Measurements from ENCODE around the gene GSG1L.

GSG1L gene

GRCh38 chr16:28098959-28099945 is 35.7 kb upstream of the GSG1L start:
- H3K27ac Mint-ChIP-seq = peak overlapping the region; percentile 79
- H3K4me3 Mint-ChIP-seq = no peak overlapping the region
- no peaks in the 10 kb centered on the region for H3K4me1 Mint-ChIP-seq (ENCODE audit: low read depth)
- H3K36me3 Mint-ChIP-seq (ENCODE audit: low read depth) = peaks cover 88% of the 10 kb centered on the region
- no peaks in the 10 kb centered on the region for H3K27me3 Mint-ChIP-seq
- DNase-seq = no peak
- no peaks in the 10 kb centered on the region for H3K9me3 Mint-ChIP-seq

- DNase-seq = no peak
Measured at GRCh38 chr16:28098171-28098958, 34.9 kb upstream of the GSG1L start.

GRCh38 chr16:28096983-28097899 is 33.7 kb upstream of the GSG1L start:
- Mint-ChIP-seq H3K27me3 (no peaks in the 10 kb centered on the region), H3K9me3 (no peaks in the 10 kb centered on the region), H3K4me3 (no peak overlapping the region), H3K36me3 (ENCODE audit: low read depth) (peaks cover 81% of the 10 kb centered on the region), H3K27ac (peak overlapping the region; percentile 26), H3K4me1 (ENCODE audit: low read depth) (no peaks in the 10 kb centered on the region)
- no peak for DNase-seq

More at GRCh38 chr16:28098171-28098958, 34.9 kb upstream of the GSG1L start:
- no peaks in the 10 kb centered on the region for H3K9me3 Mint-ChIP-seq
- peaks cover 86% of the 10 kb centered on the region for H3K36me3 Mint-ChIP-seq (ENCODE audit: low read depth)
- H3K4me1 Mint-ChIP-seq (ENCODE audit: low read depth) = no peaks in the 10 kb centered on the region
- no peak overlapping the region for H3K4me3 Mint-ChIP-seq
- H3K27ac Mint-ChIP-seq = no peak overlapping the region
- H3K27me3 Mint-ChIP-seq = no peaks in the 10 kb centered on the region

- Mint-ChIP-seq H3K36me3 (ENCODE audit: low read depth) (peaks cover 49% of the 10 kb centered on the region), H3K4me3 (no peak overlapping the region), H3K4me1 (ENCODE audit: low read depth) (peaks cover 3% of the 10 kb centered on the region), H3K9me3 (no peaks in the 10 kb centered on the region), H3K27me3 (no peaks in the 10 kb centered on the region), H3K27ac (no peak overlapping the region)
- no peak for DNase-seq
Measured at GRCh38 chr16:28093385-28093725, 29.8 kb upstream of the GSG1L start.

- peak overlapping the region; percentile 16 for H3K27ac Mint-ChIP-seq
Measured at GRCh38 chr16:28092721-28093384, 29.3 kb upstream of the GSG1L start.

GRCh38 chr16:28091656-28092055 is 28.1 kb upstream of the GSG1L start:
- H3K9me3 Mint-ChIP-seq = no peaks in the 10 kb centered on the region
- H3K27me3 Mint-ChIP-seq = no peaks in the 10 kb centered on the region
- DNase-seq = no peak
- peaks cover 32% of the 10 kb centered on the region for H3K36me3 Mint-ChIP-seq (ENCODE audit: low read depth)
- H3K27ac Mint-ChIP-seq = no peak overlapping the region
- no peak overlapping the region for H3K4me3 Mint-ChIP-seq
- peaks cover 3% of the 10 kb centered on the region for H3K4me1 Mint-ChIP-seq (ENCODE audit: low read depth)

More at GRCh38 chr16:28092721-28093384, 29.3 kb upstream of the GSG1L start:
- Mint-ChIP-seq H3K9me3 (no peaks in the 10 kb centered on the region), H3K4me1 (ENCODE audit: low read depth) (peaks cover 3% of the 10 kb centered on the region), H3K36me3 (ENCODE audit: low read depth) (peaks cover 44% of the 10 kb centered on the region), H3K4me3 (no peak overlapping the region), H3K27me3 (no peaks in the 10 kb centered on the region)
- no peak for DNase-seq

GRCh38 chr16:28090646-28091377 is 27.3 kb upstream of the GSG1L start:
- no peaks in the 10 kb centered on the region for H3K9me3 Mint-ChIP-seq
- H3K27me3 Mint-ChIP-seq = no peaks in the 10 kb centered on the region
- H3K4me3 Mint-ChIP-seq = no peak overlapping the region
- peak overlapping the region; percentile 13 for H3K27ac Mint-ChIP-seq
- no peak for DNase-seq
- peaks cover 25% of the 10 kb centered on the region for H3K36me3 Mint-ChIP-seq (ENCODE audit: low read depth)
- peaks cover 3% of the 10 kb centered on the region for H3K4me1 Mint-ChIP-seq (ENCODE audit: low read depth)

- no peak for DNase-seq
- Mint-ChIP-seq H3K4me1 (ENCODE audit: low read depth) (peaks cover 3% of the 10 kb centered on the region), H3K4me3 (no peak overlapping the region), H3K27ac (peak overlapping the region; percentile 13), H3K36me3 (ENCODE audit: low read depth) (peaks cover 23% of the 10 kb centered on the region), H3K27me3 (no peaks in the 10 kb centered on the region), H3K9me3 (no peaks in the 10 kb centered on the region)
Measured at GRCh38 chr16:28089992-28090365, 26.5 kb upstream of the GSG1L start.

GRCh38 chr16:28089205-28089991 is 25.9 kb upstream of the GSG1L start:
- Mint-ChIP-seq H3K36me3 (ENCODE audit: low read depth) (peaks cover 20% of the 10 kb centered on the region), H3K4me1 (ENCODE audit: low read depth) (peaks cover 3% of the 10 kb centered on the region), H3K27ac (peak overlapping the region; percentile 13), H3K4me3 (no peak overlapping the region), H3K27me3 (no peaks in the 10 kb centered on the region), H3K9me3 (no peaks in the 10 kb centered on the region)
- no peak for DNase-seq

GRCh38 chr16:28087675-28088300 is 24.3 kb upstream of the GSG1L start:
- H3K9me3 Mint-ChIP-seq = no peaks in the 10 kb centered on the region
- peaks cover 10% of the 10 kb centered on the region for H3K36me3 Mint-ChIP-seq (ENCODE audit: low read depth)
- no peaks in the 10 kb centered on the region for H3K27me3 Mint-ChIP-seq
- H3K4me3 Mint-ChIP-seq = no peak overlapping the region
- no peak for DNase-seq
- peaks cover 3% of the 10 kb centered on the region for H3K4me1 Mint-ChIP-seq (ENCODE audit: low read depth)
- peak overlapping the region; percentile 55 for H3K27ac Mint-ChIP-seq

- H3K36me3 Mint-ChIP-seq (ENCODE audit: low read depth) = peaks cover 7% of the 10 kb centered on the region
- no peak overlapping the region for H3K4me3 Mint-ChIP-seq
- H3K27ac Mint-ChIP-seq = no peak overlapping the region
- DNase-seq = no peak
- no peaks in the 10 kb centered on the region for H3K9me3 Mint-ChIP-seq
- H3K4me1 Mint-ChIP-seq (ENCODE audit: low read depth) = peaks cover 3% of the 10 kb centered on the region
- no peaks in the 10 kb centered on the region for H3K27me3 Mint-ChIP-seq
Measured at GRCh38 chr16:28087140-28087660, 23.7 kb upstream of the GSG1L start.
